ENCODE measurements around the gene S1PR2.

The S1PR2 gene

DNA sequence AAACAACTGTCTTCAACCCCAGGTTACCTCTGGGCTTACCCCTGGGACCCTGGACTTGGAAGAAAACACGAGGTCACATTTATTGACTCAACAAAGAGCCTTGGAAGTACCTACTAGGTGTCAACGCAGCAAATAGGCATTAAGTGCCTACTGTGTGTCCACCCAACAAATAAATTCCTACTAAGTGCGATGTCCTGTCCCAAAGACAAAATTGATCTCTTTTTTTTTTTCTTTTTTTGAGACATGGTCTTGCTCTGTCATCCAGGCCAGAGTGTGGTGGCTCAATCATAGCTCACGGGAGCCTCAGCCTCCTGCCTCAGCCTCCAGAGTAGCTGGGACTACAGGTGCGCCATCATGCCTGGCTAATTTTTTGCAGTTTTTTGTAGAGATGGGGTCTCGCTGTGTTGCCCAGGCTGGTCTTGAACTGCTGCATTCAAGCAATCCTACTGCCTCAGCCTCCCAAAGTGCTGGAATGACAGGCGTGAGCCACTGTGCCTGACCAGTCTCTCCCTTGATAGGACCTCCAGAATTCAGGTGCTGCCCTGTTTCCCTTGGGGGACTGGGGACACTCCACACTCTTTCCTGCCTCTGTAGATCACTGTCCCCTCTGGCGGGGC is 589 bp upstream of the S1PR2 start (continued):
- TF ChIP-seq, protein P1, sequence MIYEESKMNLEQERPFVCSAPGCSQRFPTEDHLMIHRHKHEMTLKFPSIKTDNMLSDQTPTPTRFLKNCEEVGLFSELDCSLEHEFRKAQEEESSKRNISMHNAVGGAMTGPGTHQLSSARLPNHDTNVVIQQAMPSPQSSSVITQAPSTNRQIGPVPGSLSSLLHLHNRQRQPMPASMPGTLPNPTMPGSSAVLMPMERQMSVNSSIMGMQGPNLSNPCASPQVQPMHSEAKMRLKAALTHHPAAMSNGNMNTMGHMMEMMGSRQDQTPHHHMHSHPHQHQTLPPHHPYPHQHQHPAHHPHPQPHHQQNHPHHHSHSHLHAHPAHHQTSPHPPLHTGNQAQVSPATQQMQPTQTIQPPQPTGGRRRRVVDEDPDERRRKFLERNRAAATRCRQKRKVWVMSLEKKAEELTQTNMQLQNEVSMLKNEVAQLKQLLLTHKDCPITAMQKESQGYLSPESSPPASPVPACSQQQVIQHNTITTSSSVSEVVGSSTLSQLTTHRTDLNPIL (CRISPR knock-in tag; IDR thresholded peaks at IDR 0.05; ENCODE audit: low read depth) = no peak
- TF ChIP-seq ARNTL (CRISPR knock-in tag; IDR thresholded peaks at IDR 0.05; ENCODE audit: borderline replicate concordance, low read depth) (no peak), GLIS3 (CRISPR knock-in tag; IDR thresholded peaks at IDR 0.05) (no peak), RARB (CRISPR knock-in tag; IDR thresholded peaks at IDR 0.05) (no peak)

DNA sequence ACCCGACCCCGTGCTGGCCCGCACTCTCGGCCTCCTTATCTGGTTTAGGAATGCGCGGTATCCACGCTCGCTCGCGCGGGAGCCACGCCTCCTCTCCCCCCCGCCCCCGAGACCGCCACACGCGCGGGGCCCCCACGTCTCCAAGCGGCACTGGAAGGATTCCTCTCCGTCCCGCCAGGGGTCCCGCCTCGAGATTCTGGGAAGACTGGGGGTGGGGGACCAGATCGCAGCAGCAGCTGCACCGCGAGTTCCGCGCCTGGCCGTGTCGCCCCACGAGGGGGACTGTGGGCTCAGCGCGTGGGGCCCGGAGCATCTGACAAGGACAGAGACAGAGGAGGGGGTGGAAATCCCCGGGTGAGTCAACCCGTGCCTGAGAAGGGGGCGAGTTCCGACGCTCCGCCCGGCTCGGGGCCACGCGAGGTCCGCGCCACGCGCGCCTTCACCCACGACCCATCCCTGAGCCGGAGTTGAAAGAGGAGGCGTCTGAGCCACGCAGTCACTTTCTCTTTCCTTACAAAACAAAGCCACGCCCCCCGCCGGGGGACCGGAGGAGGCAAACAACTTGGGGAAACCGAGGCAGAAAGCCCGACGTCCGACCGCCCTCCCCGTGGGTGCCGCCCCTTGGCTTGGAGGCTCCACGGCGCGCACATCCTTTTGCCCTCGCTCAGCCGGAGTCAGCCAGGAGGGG is 814 bp downstream of the S1PR2 start:
- peak; percentile 3; the same call in 2 of the 3 replicates for ATAC-seq

DNA sequence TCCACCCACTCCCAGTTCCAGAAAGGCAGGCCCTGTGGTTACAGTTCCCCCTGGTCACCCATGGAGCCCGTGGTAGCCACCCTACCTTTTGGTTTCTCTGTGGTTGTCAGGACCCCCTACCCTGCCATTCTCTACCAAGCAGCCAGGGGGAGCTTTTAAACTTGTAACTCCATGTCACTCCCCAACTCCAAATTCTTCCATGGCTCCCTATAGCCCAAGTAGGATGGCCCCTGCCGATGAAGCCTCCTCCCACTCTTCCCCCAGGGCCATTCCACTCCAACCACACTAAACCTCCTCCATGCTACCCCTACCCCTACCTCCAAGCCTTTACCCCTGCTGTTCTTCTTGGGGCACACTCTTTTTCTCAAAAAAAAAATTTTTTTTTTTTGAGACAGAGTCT is 2.2 kb downstream of the S1PR2 start:
- no peak for ATAC-seq
- TF ChIP-seq ZFP30 (CRISPR knock-in tag; IDR thresholded peaks at IDR 0.05) = no peak

More for the DNA sequence above, 814 bp downstream of the S1PR2 start:
- TF ChIP-seq, protein P2, sequence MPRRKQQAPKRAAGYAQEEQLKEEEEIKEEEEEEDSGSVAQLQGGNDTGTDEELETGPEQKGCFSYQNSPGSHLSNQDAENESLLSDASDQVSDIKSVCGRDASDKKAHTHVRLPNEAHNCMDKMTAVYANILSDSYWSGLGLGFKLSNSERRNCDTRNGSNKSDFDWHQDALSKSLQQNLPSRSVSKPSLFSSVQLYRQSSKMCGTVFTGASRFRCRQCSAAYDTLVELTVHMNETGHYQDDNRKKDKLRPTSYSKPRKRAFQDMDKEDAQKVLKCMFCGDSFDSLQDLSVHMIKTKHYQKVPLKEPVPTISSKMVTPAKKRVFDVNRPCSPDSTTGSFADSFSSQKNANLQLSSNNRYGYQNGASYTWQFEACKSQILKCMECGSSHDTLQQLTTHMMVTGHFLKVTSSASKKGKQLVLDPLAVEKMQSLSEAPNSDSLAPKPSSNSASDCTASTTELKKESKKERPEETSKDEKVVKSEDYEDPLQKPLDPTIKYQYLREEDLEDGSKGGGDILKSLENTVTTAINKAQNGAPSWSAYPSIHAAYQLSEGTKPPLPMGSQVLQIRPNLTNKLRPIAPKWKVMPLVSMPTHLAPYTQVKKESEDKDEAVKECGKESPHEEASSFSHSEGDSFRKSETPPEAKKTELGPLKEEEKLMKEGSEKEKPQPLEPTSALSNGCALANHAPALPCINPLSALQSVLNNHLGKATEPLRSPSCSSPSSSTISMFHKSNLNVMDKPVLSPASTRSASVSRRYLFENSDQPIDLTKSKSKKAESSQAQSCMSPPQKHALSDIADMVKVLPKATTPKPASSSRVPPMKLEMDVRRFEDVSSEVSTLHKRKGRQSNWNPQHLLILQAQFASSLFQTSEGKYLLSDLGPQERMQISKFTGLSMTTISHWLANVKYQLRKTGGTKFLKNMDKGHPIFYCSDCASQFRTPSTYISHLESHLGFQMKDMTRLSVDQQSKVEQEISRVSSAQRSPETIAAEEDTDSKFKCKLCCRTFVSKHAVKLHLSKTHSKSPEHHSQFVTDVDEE (CRISPR knock-in tag; IDR thresholded peaks at IDR 0.05) = no peak
- no peak for TF ChIP-seq PPARA (CRISPR knock-in tag; IDR thresholded peaks at IDR 0.05; ENCODE audit: borderline replicate concordance)
- no peak for TF ChIP-seq OSR1 (CRISPR knock-in tag; IDR thresholded peaks at IDR 0.05)
- no peak for TF ChIP-seq ARNTL (CRISPR knock-in tag; IDR thresholded peaks at IDR 0.05; ENCODE audit: borderline replicate concordance, low read depth)
- TF ChIP-seq, protein P3, sequence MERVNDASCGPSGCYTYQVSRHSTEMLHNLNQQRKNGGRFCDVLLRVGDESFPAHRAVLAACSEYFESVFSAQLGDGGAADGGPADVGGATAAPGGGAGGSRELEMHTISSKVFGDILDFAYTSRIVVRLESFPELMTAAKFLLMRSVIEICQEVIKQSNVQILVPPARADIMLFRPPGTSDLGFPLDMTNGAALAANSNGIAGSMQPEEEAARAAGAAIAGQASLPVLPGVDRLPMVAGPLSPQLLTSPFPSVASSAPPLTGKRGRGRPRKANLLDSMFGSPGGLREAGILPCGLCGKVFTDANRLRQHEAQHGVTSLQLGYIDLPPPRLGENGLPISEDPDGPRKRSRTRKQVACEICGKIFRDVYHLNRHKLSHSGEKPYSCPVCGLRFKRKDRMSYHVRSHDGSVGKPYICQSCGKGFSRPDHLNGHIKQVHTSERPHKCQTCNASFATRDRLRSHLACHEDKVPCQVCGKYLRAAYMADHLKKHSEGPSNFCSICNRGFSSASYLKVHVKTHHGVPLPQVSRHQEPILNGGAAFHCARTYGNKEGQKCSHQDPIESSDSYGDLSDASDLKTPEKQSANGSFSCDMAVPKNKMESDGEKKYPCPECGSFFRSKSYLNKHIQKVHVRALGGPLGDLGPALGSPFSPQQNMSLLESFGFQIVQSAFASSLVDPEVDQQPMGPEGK (CRISPR knock-in tag; IDR thresholded peaks at IDR 0.05; ENCODE audit: borderline replicate concordance) = no peak
- no peak for TF ChIP-seq ZC3H10 (CRISPR knock-in tag; IDR thresholded peaks at IDR 0.05)
- TF ChIP-seq ZNF70 (CRISPR knock-in tag; IDR thresholded peaks at IDR 0.05) = no peak
- TF ChIP-seq, protein P4, sequence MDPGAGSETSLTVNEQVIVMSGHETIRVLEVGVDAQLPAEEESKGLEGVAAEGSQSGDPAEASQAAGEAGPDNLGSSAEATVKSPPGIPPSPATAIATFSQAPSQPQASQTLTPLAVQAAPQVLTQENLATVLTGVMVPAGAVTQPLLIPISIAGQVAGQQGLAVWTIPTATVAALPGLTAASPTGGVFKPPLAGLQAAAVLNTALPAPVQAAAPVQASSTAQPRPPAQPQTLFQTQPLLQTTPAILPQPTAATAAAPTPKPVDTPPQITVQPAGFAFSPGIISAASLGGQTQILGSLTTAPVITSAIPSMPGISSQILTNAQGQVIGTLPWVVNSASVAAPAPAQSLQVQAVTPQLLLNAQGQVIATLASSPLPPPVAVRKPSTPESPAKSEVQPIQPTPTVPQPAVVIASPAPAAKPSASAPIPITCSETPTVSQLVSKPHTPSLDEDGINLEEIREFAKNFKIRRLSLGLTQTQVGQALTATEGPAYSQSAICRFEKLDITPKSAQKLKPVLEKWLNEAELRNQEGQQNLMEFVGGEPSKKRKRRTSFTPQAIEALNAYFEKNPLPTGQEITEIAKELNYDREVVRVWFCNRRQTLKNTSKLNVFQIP (CRISPR knock-in tag; IDR thresholded peaks at IDR 0.05; ENCODE audit: borderline replicate concordance, low read depth) = no peak

DNA sequence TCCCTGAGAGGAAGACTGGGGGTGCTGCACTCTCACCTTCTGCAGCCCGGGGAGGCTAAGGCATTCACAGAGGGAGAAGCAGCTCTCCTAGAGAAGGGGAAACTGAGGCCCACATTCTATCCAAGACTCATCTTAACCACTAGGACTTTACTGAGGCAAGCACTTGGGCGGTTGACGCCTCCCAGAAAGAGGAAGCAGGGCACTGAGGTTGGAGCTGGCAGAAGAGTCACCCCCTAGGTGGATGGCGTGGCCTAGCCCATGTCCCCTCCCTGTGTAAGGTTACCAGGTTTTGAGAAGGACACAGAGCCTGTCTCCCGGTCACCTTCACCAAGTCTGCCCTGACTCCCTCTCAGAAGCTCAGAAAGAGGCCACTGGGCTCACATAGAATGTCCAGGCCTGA is 2.7 kb downstream of the S1PR2 start:
- no peak for TF ChIP-seq OSR1 (CRISPR knock-in tag; IDR thresholded peaks at IDR 0.05)
- no peak for TF ChIP-seq SNAI2 (CRISPR knock-in tag; IDR thresholded peaks at IDR 0.05)
- no peak for TF ChIP-seq ISL1 (CRISPR knock-in tag; IDR thresholded peaks at IDR 0.05)

DNA sequence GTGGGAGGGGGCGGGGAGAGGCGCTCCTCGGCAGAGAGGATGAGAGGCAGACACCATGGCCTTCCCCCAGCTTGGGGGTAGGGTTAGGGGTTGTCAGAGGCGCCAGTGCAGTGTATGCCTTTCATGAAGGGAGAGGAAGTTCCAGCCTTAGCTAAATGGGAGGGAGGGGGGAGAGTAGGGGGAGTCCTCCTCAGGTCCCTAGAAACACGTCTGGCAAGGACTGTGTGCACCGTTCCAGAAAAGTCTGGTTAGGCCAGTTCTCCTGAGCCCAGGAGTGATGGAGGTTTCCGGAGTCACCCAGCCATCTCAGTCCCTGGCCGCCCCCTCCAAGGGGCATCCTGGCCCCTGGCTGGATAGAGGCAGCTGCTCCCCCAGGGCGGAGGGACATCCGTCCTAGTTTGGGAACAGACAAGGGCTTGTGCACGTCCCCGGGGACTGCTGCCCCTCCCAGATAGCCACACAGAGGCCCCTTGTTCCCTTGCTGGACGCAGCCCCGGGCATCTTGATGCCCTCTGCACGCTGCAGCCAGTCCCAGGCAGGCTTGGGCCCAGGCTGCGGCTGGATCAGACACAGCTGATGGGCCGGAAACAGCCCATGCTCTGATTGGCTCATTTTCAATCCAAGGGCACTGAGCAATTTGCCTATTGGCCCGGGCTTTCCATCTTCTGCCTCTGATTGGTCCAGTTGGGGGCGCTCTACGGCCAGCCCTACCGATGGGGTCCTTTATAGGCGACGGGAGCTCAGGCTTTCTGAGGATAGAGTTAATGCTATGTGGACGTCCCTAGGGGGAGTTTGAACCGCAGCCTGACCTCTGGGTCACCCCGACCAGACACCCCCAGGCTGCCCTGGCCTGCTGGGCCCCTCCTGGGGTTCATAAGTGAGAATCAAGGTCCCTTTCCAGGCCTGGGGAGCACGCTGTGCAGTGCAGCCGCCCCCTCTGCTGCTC is 3.8 kb downstream of the S1PR2 start:
- ATAC-seq = no peak

More for the DNA sequence above, 2.7 kb downstream of the S1PR2 start:
- no peak for ATAC-seq

More for the DNA sequence above, 3.8 kb downstream of the S1PR2 start:
- TF ChIP-seq, protein P3 (CRISPR knock-in tag; IDR thresholded peaks at IDR 0.05; ENCODE audit: borderline replicate concordance) = no peak

All from SK-N-SH treated with all-trans-retinoic acid at 6 μM for 48 hours (cell line).